NCI-H1417 (cell line): Measurements from ENCODE around the gene CUX1.
A peak's percentile ranks its signal among the peaks of the same experiment; 100 is the strongest.
"Not testable (repeated sequence)": the region's sequence is repeated elsewhere in the genome, so short reads cannot be mapped to it uniquely, and the experiment has no call there.

Experiments
- DNase-seq, 3 experiments: peaks; one replicate each; lab custom pipeline; 2025; lab: John Stamatoyannopoulos, UW

The CUX1 gene

DNA sequence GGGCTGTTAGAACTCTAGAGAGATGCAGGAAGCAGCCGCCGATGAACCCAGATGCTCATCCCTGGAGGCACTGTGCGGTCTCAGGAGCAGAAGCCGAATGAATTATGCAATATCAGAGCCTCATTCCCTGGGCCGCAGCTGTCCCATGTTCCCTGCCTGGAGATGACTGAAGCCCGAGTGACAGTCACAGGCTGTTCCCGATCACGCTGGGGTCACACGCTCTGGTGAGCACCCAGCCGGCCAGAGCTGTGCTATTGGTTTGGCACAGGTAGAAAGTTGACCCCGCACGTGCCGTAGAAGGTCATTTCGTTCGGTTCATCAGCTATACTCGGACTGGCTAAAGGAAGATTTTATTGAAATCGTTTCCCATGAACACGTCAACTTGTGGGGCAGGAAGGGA, 328.7 kb downstream of the CUX1 start:
- DNase-seq: no peak

GRCh38 chr7:102147008-102147407, 329.6 kb downstream of the CUX1 start:
- no peak for DNase-seq

DNA sequence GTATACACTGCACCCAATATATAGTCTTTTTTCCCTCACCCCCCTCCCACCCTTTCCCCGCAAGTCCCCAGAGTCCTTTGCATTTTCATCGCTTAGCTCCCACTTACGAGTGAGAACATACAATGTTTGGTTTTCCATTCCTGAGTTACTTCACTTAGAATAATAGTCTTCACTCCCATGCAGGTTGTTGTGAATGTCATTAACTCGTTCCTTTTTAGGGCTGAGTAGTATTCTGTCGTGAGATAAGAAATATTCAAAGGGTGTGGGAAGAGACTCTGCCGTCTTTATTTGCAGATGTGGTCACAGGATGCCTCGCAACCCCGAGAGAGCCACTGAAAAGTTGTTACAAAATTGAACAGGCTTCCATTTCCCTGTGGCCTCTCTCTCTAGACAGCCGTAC, 331.4 kb downstream of the CUX1 start:
- DNase-seq: no peak

GRCh38 chr7:102149416-102149815, 332.0 kb downstream of the CUX1 start:
- DNase-seq: no peak

DNA sequence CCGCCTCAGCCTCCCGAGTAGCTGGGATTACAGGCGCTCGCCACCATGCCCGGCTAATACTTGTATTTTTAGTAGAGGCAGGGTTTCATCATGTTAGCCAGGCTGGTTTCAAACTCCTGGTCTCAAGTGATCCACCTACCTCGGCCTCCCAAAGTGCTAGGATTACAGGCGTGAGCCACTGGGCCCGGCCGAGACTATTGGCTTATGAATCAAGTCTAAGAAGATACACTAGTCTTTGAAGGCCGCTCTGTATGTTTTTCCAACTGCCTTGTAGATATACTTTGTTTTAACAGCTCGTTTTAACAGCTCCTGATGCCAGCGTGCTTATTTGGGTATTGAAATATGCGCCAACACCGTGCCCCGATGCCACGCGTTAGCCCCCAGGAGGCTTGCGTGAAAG, 332.8 kb downstream of the CUX1 start:
- no peak for DNase-seq

- DNase-seq: peak in 2 of 3 experiments; percentile 9 to 56
Observed at GRCh38 chr7:102152672-102153598, 335.5 kb downstream of the CUX1 start.

DNA sequence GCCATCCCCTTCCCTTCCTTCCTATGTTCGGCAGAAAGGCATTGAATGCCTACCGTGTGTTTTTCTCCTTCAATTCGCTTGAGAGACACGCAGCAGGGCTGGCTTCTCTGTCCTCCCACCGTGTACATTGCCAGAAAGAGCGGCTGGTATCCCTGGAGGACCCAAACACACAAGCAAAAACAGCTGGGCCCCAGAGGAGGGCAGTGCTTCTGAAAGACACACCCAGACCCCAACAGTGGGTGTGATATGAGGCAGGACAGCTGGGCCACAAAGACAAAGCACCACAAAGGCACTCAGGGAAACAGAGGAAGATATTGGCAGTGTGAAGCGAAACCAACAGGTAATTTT, 336.1 kb downstream of the CUX1 start:
- no peak for DNase-seq

GRCh38 chr7:102154425-102154824, 337.0 kb downstream of the CUX1 start:
- DNase-seq: no peak

- no peak for DNase-seq
Observed at GRCh38 chr7:102155821-102156441, 338.5 kb downstream of the CUX1 start.

- no peak for DNase-seq
Observed at GRCh38 chr7:102156867-102157266, 339.4 kb downstream of the CUX1 start.

DNA sequence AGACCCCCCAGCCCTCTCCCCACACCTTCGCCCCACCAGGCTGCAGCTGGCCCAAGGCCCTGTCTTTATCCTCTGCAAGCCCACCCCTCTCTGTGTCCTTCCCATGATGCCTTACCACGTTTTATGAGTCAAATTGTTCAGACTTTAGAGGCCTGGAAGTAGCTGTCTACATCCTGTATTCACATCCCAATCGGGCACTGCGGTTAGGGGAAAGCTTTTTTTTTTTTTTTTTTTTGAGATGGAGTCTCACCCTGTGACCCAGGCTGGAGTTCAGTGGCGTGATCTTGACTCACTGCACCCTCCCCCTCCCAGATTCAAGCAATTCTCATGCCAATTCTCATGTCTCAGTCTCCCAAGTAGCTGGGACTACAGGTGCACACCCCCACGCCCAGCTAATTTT, 347.7 kb downstream of the CUX1 start:
- DNase-seq: no peak

GRCh38 chr7:102167254-102167653, 349.8 kb downstream of the CUX1 start:
- no peak for DNase-seq

- peak in 2 of 3 experiments; percentile 45 to 79 for DNase-seq
Observed at GRCh38 chr7:102169651-102170392, 352.4 kb downstream of the CUX1 start.

- DNase-seq: peak in 1 of 3 experiments; percentile 25
Observed at GRCh38 chr7:102170393-102170970, 353.1 kb downstream of the CUX1 start.

GRCh38 chr7:102173669-102174068, 356.2 kb downstream of the CUX1 start:
- DNase-seq: no peak

GRCh38 chr7:102175423-102176170, 358.2 kb downstream of the CUX1 start:
- no peak for DNase-seq

GRCh38 chr7:102178410-102178809, 361.0 kb downstream of the CUX1 start:
- no peak for DNase-seq

DNA sequence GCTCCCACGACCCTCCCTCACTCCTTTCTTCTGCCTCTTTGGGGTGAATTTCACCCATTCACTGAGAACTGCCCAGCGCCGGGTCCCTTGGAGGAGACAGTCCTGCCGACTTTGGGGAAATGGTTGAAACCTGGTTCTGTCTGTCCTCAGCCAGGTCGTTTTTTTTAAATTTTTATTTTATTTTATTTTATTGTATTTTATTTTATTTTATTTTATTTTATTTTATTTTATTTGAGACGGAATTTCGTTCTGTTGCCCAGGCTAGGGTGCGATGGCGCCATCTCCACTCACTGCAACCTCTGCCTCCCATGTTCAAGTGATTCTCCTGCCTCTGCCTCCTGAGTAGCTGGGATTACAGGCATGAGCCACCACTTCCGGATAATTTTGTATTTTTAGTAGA, 363.3 kb downstream of the CUX1 start:
- no peak for DNase-seq

DNA sequence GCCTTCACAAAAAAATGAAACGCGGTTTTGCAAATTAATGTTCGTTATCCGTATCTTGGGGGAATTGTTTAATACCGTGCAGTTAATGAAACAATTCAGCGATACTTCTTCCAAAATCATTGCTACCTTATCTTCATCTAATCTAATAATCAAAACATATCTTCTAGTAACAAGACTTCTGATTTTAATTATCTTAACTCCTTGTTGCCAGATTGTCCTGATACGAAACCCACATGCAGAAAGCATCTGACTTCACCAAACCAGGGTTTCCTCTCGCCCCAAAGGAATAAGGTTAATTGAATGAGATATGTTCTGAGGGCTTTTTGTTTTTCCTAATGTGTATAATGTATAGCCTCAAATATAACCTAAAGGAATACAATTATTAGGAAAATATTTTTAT, 364.1 kb downstream of the CUX1 start:
- no peak for DNase-seq

GRCh38 chr7:102182016-102182415, 364.6 kb downstream of the CUX1 start:
- DNase-seq: no peak

GRCh38 chr7:102183848-102184247, 366.4 kb downstream of the CUX1 start:
- not testable (repeated sequence) for DNase-seq

GRCh38 chr7:102184303-102184702, 366.9 kb downstream of the CUX1 start:
- no peak for DNase-seq
